Keratinocyte (primary cell): ENCODE data around the gene GPC4.

Experiments
- CTCF ChIP-seq, 3 experiments: IDR thresholded peaks in 1 of 3; conservative IDR thresholded peaks in 1 of 3; optimal IDR thresholded peaks in 1 of 3; 2 replicates in 2 of 3; 3 replicates in 1 of 3; pipeline versions ENCODE3 to v1.5.1; 2011; ENCODE audit warnings: low read length in 3 of 3, mild to moderate bottlenecking in 3 of 3, moderate library complexity in 2 of 3, control low read depth in 1 of 3, inconsistent platforms in 1 of 3; ENCODE audit not compliant: insufficient read depth in 2 of 3; ENCODE audit errors: extremely low read depth in 1 of 3
- EZH2 ChIP-seq: IDR thresholded peaks from one replicate; pipeline ENCODE4 v1.6.1; 2012; ENCODE audit warnings: inconsistent platforms, mild to moderate bottlenecking, low read length, moderate library complexity

DNA sequence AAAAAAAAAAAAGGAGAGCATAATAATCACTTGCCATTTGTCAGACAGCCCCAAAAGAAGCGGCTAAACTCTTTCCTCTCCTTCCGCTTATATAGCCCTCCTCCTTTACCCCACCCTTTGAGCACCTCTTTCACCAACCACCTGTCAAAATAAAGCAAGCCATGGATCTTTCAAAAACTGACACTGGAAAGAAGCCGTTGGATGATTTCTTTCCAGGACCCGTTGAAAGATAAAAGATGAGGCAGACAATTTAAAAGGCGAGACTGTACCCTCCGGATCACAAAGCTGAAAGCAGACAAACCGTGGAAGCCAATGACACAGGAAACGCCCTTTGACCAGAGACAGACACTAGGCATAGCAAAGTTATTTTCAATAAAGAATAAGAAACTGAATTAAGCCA lies 22.6 kb downstream of the GPC4 start:
- TF ChIP-seq CTCF (optimal IDR thresholded peaks at IDR 0.05 in 1 of 3, IDR thresholded peaks at IDR 0.05 in 1 of 3, conservative IDR thresholded peaks at IDR 0.05 in 1 of 3; ENCODE audit: extremely low read depth in 1 of 3, insufficient read depth in 2 of 3, low read length in 3 of 3) (no peak), EZH2 (no peak)
